ENCODE data around the gene KDM2B. TPM values are rescaled to one million over a fixed set of nuclear protein-coding genes. Genes with fewer than 3 reads are reported as not detected.
A peak's percentile ranks its signal among the peaks of the same experiment; 100 is the strongest.

Gene KDM2B
- total and polyA plus RNA-seq, 2 experiments from 2014 or later = 30.8 to 82.1 TPM

DNA sequence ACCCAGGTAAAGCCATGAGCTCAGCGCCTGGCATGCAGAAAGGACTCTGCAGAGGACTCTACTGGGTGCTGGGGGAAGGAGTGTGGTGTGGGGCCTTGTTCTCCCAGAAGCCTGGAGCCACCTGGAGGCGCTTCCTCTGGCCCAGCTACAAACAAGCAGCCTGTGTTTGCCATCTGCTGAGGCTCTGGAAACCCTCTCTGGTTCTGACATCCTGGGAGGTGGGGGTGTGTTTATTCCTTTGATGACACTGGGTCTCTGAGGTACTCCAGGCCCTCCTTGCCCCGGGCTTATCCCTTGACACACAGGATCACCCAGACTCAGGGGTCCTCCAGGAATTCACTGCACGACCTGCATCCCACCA is 136.0 kb downstream of the KDM2B start:
- DNase-seq (ENCODE audit: low read depth in 1 of 2, low spot score in 1 of 2) = no peak
- no peaks in the 10 kb centered on the region for H3K4me1 ChIP-seq (ENCODE audit: low read depth)

DNA sequence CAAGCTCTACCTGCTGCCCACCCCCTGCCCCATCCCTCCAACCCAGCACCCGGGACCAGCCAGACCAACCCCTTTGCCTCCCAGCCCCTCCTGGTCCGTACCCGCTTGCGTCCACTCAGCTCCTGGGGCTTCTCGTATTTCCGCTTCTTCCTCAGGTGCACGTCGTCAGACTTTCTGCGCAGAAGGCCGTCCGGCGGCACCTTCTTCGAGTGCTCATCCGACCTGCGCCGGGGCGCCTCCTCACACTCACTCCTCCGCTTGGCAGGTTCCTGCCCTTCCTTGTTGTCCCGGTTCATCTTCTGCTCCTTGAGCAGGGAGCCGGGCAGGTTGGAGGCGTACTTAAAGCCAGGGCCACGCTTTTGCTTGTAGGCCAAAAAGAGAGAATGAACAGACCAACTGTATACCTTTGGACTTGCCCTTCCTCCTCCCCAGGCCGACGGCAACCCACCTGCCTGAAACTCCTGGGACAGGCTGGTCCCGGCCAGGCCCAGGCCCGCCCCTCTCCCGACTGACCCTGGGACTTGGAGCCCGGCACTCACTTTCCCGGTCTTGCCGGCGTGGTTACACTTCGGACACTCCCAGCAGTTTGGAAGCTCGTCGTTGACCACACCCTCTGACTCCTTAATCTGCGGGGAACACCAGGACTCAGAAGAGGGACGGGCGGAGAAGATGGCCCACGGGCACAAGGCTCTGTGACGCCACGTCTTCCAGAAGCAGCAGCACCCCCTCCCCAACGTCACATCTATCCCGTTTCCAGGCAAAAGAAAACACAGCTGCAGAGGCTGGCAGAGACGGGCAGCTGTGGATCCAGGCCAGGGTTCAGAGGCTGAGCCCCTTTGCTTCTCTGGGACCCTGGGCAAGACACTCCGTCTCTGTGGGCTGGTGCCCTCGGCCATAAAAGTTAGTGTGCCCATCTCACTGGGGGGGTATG is 136.6 kb downstream of the KDM2B start:
- Histone ChIP-seq H3K36me3 (peaks cover 17% of the 10 kb centered on the region), H3K27ac (peak overlapping the region; percentile 48), H3K27me3 (no peaks in the 10 kb centered on the region), H3K9me3 (ENCODE audit: low read depth) (no peaks in the 10 kb centered on the region), H3K4me3 (no peak overlapping the region), H3K4me1 (ENCODE audit: low read depth) (no peaks in the 10 kb centered on the region)
- TF ChIP-seq, protein P1, sequence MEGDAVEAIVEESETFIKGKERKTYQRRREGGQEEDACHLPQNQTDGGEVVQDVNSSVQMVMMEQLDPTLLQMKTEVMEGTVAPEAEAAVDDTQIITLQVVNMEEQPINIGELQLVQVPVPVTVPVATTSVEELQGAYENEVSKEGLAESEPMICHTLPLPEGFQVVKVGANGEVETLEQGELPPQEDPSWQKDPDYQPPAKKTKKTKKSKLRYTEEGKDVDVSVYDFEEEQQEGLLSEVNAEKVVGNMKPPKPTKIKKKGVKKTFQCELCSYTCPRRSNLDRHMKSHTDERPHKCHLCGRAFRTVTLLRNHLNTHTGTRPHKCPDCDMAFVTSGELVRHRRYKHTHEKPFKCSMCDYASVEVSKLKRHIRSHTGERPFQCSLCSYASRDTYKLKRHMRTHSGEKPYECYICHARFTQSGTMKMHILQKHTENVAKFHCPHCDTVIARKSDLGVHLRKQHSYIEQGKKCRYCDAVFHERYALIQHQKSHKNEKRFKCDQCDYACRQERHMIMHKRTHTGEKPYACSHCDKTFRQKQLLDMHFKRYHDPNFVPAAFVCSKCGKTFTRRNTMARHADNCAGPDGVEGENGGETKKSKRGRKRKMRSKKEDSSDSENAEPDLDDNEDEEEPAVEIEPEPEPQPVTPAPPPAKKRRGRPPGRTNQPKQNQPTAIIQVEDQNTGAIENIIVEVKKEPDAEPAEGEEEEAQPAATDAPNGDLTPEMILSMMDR (IDR thresholded peaks at IDR 0.05; ENCODE audit: low read depth, low read length) = no peak
- DNase-seq (ENCODE audit: low read depth in 1 of 2, low spot score in 1 of 2) = no peak

More for the DNA sequence above, 136.0 kb downstream of the KDM2B start:
- Histone ChIP-seq H3K36me3 (peaks cover 13% of the 10 kb centered on the region), H3K27ac (no peak overlapping the region), H3K27me3 (no peaks in the 10 kb centered on the region), H3K4me3 (no peak overlapping the region), H3K9me3 (ENCODE audit: low read depth) (no peaks in the 10 kb centered on the region)
- TF ChIP-seq, protein P1 (IDR thresholded peaks at IDR 0.05; ENCODE audit: low read depth, low read length) = no peak

DNA sequence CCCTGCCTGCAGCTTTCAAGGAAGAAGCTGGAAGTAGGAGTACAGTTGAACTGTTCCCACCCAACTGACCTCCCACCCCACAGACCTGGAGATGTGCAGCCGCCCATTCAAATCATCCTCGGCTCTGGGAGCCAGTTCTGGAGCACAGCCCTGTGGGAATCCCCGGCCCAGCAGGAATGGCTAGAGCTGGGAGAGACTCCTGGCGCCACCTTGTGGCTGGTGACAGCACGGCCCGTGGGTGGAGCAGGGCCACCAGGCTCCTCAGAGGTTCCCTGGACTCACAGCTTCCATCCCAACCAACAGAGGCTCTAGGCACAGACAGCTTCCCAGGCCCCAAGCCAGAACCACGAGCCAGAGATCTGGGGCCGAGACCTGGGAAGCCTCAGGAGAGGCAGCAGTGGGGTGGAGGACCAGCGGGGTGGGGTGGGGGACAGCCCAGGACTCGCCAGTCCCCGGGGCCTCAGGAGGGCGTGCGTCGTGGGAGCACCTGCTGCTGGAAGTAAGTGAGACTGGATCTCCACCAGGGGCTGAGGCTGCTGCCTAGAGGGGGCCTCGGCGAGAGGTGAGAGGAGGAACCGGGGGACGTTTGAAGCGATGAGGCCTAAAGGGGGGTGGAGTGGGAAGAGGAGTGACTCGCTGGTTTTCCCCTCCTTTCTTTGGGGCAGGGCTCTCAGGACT is 137.5 kb downstream of the KDM2B start:
- TF ChIP-seq, protein P1 (IDR thresholded peaks at IDR 0.05; ENCODE audit: low read depth, low read length) = peak; percentile 91
- Histone ChIP-seq H3K36me3 (peaks cover 21% of the 10 kb centered on the region), H3K27ac (peak overlapping the region; percentile 48), H3K9me3 (ENCODE audit: low read depth) (no peaks in the 10 kb centered on the region), H3K4me1 (ENCODE audit: low read depth) (no peaks in the 10 kb centered on the region), H3K27me3 (no peaks in the 10 kb centered on the region), H3K4me3 (no peak overlapping the region)
- DNase-seq (ENCODE audit: low read depth in 1 of 2, low spot score in 1 of 2) = peak; percentile 82 to 88

DNA sequence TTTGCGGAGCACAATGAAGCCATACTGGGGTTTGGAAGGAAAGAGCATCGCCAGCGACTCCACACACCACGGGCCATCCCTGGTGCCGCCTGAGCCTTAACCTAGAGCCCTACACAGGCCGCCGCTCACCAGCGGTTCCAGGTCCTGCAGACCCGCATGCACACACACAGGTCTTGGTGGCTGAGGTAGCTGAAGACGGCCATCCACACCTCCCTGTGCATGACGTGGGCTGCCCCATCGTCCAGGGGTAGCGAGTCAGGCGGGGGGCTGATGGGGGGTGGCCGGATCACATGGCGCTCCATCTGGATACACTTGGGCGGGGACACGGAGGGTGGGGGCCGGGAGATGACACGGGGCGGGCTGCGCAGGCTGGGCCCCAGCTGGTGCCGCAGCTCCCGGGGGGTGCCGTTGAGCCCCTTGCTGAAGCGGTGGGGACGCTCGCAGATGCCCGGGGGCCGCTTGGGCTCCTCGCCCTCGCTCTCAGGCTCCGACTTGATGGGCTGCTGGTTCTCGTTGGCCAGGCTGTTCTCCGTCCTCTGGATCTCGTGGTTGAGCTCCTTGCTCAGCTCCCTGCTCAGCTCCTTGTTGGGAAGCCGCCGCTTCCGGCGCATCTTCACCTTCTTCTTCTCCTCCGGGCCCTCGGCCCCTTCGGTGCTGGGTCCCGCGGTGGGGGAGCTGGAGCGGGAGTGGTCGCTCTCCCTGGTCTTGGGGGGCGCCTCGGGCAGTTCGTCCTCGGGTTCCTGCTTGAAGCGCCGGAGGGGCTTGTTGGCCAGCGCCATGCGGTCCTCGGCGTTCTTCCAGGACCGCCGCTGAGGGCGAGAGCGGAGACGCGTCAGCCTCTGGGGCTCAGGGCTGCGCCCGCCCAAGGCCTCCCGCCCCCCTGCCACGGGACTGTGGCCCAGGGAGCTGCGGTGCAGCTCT is 138.5 kb downstream of the KDM2B start:
- TF ChIP-seq, protein P1 (IDR thresholded peaks at IDR 0.05; ENCODE audit: low read depth, low read length) = no peak
- H3K36me3 ChIP-seq = peaks cover 21% of the 10 kb centered on the region
- no peak overlapping the region for H3K27ac ChIP-seq
- DNase-seq (ENCODE audit: low read depth in 1 of 2, low spot score in 1 of 2) = no peak
- no peak overlapping the region for H3K4me3 ChIP-seq
- no peaks in the 10 kb centered on the region for H3K27me3 ChIP-seq
- H3K9me3 ChIP-seq (ENCODE audit: low read depth) = no peaks in the 10 kb centered on the region
- no peaks in the 10 kb centered on the region for H3K4me1 ChIP-seq (ENCODE audit: low read depth)

DNA sequence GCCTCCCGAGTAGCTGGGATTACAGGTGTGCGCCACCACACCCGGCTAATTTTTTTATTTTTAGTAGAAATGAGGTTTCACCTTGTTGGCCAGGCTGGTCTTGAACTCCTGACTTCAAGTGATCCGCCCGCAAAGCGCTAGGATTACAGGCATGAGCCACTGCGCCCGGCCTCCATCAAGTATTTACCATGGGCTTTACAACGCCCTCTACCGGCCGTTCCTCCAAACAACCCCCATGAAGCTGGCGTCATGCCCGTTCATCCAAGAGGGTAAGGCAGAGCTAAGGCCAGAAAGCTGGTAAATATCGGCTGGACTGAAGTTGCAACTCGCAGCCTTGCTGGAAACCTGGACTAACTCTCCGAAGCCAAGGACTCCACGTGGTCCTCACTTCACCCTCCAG is 139.3 kb downstream of the KDM2B start:
- Histone ChIP-seq H3K27ac (no peak overlapping the region), H3K4me3 (no peak overlapping the region), H3K27me3 (no peaks in the 10 kb centered on the region), H3K36me3 (peaks cover 24% of the 10 kb centered on the region), H3K4me1 (ENCODE audit: low read depth) (no peaks in the 10 kb centered on the region), H3K9me3 (ENCODE audit: low read depth) (no peaks in the 10 kb centered on the region)
- DNase-seq (ENCODE audit: low read depth in 1 of 2, low spot score in 1 of 2) = no peak
- TF ChIP-seq, protein P1 (IDR thresholded peaks at IDR 0.05; ENCODE audit: low read depth, low read length) = no peak

Measured in cardiac muscle cell (in vitro differentiated cells and primary cell).